GM13976 (cell line): ENCODE data around the gene ZNF414.

Source experiments
- DNase-seq: peaks from one replicate; pipeline ENCODE4 v3.0.0; 2012; ENCODE audit warnings: low spot score
- in situ Hi-C: fragments of 300-500 bp; cut with MboI; formaldehyde crosslinking; loops from one replicate; pipeline ENCODE4 v1.12.0; 2022; ENCODE audit warnings: low sequenced_read_pairs, mixed read lengths, inconsistent platforms; ENCODE audit not compliant: unreplicated experiment
- TF ChIP-seq, protein P1 (sequence below): IDR thresholded peaks from 2 replicates; pipeline ENCODE4 v1.5.1; 2012; ENCODE audit warnings: borderline replicate concordance, mild to moderate bottlenecking; ENCODE audit not compliant: insufficient read depth; ENCODE audit errors: extremely low read depth, missing control alignments, control extremely low read depth

The ZNF414 gene

DNA sequence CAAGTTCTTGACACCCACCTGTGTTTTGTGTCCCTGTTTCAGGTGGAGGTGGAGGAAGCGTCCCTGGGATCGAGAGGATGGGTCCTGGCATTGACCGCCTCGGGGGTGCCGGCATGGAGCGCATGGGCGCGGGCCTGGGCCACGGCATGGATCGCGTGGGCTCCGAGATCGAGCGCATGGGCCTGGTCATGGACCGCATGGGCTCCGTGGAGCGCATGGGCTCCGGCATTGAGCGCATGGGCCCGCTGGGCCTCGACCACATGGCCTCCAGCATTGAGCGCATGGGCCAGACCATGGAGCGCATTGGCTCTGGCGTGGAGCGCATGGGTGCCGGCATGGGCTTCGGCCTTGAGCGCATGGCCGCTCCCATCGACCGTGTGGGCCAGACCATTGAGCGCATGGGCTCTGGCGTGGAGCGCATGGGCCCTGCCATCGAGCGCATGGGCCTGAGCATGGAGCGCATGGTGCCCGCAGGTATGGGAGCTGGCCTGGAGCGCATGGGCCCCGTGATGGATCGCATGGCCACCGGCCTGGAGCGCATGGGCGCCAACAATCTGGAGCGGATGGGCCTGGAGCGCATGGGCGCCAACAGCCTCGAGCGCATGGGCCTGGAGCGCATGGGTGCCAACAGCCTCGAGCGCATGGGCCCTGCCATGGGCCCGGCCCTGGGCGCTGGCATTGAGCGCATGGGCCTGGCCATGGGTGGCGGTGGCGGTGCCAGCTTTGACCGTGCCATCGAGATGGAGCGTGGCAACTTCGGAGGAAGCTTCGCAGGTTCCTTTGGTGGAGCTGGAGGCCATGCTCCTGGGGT is 28.2 kb downstream of the ZNF414 start:
- in situ Hi-C loops: no loop called here
- DNase-seq: no peak
- TF ChIP-seq, protein P1, sequence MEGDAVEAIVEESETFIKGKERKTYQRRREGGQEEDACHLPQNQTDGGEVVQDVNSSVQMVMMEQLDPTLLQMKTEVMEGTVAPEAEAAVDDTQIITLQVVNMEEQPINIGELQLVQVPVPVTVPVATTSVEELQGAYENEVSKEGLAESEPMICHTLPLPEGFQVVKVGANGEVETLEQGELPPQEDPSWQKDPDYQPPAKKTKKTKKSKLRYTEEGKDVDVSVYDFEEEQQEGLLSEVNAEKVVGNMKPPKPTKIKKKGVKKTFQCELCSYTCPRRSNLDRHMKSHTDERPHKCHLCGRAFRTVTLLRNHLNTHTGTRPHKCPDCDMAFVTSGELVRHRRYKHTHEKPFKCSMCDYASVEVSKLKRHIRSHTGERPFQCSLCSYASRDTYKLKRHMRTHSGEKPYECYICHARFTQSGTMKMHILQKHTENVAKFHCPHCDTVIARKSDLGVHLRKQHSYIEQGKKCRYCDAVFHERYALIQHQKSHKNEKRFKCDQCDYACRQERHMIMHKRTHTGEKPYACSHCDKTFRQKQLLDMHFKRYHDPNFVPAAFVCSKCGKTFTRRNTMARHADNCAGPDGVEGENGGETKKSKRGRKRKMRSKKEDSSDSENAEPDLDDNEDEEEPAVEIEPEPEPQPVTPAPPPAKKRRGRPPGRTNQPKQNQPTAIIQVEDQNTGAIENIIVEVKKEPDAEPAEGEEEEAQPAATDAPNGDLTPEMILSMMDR: no peak

GRCh38 chr19:8484331-8484894 is 29.6 kb downstream of the ZNF414 start:
- in situ Hi-C loops: no loop called here
- TF ChIP-seq, protein P1: no peak
- no peak for DNase-seq

GRCh38 chr19:8483165-8483564 is 30.8 kb downstream of the ZNF414 start:
- in situ Hi-C loops: no loop called here
- TF ChIP-seq, protein P1: no peak

DNA sequence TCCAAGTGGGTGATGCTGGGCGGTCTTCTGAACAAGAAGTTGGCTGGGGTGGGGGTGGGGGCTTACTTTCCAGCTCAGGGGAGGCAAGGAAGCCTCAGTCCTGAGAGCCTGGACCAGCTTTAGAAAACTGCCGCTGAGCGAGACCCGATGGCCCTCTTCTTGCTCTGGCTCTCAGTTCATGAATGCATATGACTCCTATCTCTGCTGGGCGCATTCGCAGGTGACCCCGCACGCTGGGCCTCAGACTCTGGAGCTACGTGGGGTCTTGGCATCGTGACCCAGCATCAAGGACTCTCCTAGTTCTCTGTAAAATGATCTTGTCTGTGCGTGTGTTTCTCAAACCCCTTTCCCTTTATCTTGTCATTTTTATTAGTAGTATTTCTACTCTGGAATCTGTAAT is 31.3 kb downstream of the ZNF414 start:
- in situ Hi-C loops: no loop called here
- no peak for DNase-seq
- TF ChIP-seq, protein P1: no peak

More at GRCh38 chr19:8483165-8483564, 30.8 kb downstream of the ZNF414 start:
- no peak for DNase-seq

GRCh38 chr19:8481616-8482015 is 32.4 kb downstream of the ZNF414 start:
- TF ChIP-seq, protein P1: no peak
- DNase-seq: no peak
- in situ Hi-C loops: no loop called here

DNA sequence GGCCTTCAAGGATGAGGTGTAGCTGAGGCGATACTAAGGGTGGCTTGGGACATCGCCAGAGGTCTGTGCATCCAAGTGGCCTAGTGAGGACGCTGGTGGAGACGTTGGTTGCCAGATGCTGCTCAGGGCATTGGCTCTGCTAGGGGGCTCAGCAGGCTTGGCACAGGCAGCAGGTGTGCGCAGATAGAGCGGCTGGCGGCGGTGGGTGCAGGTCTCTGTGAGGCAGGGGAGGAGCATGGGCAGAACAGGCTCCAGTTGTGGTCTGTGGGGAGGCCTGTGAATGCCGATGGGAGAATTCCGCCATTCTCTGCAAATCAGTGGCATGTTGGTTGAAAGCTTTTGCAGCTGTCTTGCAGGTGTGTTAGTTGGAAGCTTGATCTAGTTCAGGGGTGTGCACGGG is 32.8 kb downstream of the ZNF414 start:
- in situ Hi-C loops: no loop called here
- TF ChIP-seq, protein P1: no peak
- no peak for DNase-seq

DNA sequence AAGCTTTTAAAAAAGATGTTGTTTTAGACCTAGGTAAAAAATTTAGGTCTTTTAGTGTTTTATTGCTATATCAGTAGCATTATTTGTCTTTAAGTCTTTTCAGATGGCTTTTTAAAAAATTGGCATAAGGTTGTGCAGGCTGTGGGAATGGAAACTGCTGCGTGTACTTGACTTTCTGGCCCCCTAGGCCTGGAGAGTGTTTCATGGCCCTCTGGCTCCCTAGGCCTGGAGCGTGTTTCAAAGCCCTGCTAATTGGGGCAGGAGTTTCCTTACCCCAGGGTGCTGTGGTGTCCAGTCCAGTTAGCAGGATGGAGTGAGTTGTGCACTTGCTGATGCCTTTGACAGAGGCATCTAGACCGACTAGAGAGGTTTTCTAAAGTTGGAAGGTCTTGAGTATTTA is 35.4 kb downstream of the ZNF414 start:
- DNase-seq: no peak
- TF ChIP-seq, protein P1: no peak
- in situ Hi-C loops: no loop called here
